Left colon (tissue), 2 donors: ENCODE results near the gene PPP2R1B. TPM values are rescaled to one million over a fixed set of nuclear protein-coding genes. Genes with fewer than 3 reads are reported as not detected.

Experiments used
- ATAC-seq: fragments of 200-7000 bp; cut with Tn5 transposase; one replicate; pipeline ENCODE4 v1.9.1; 2020; ENCODE audit warnings: mild to moderate bottlenecking, moderate library complexity
- DNase-seq, 2 donors: peaks; one replicate each; pipeline ENCODE4 v3.0.0-alpha.2; 2020
- intact Hi-C, 2 donors: fragments of 100-400 bp; cut with DNase I in 1 of 2; cut with micrococcal nuclease in 1 of 2; formaldehyde crosslinking; loops; one replicate each; pipeline versions ENCODE4 v1.11.2 to v1.14.0; 2022; cut with DNase I, micrococcal nuclease
- total RNA-seq, 2 donors: library from RNA; stranded (reverse); fragmentation: NEBNext Ultra II Directional; extraction: Animal tissue kit (Norgen Biotek cat#: 25700); gene quantifications; one replicate each; pipeline ENCODE4 v1.2.1, GENCODE V29; 2021
- donor health status: DM: no; HTN: no; CAD: no.
- donor health status: DM: yes; HTN: yes; CAD: no.

Gene PPP2R1B
- total RNA-seq, 2 donors from 2014 or later, result 45.3 to 45.8 TPM

- ATAC-seq (no peak), DNase-seq (no peak)
- intact Hi-C loops, result no loop called here
Measured at GRCh38 chr11:111762526-111762925, 3.7 kb downstream of the PPP2R1B start.

- ATAC-seq (no peak), DNase-seq (no peak)
- intact Hi-C loops, result no loop called here
Measured at GRCh38 chr11:111761036-111761435, 5.2 kb downstream of the PPP2R1B start.

GRCh38 chr11:111759778-111760407 is 6.3 kb downstream of the PPP2R1B start:
- intact Hi-C loops, result no loop called here

GRCh38 chr11:111759376-111759775 is 6.8 kb downstream of the PPP2R1B start:
- ATAC-seq, result no peak
- DNase-seq, result no peak
- intact Hi-C loops, result no loop called here

More at GRCh38 chr11:111759778-111760407, 6.3 kb downstream of the PPP2R1B start:
- no peak for DNase-seq
- ATAC-seq, result no peak

- DNase-seq (peak in 1 of 2 donors; percentile 32), ATAC-seq (peak; percentile 96)
- intact Hi-C loops, result no loop called here
Measured at GRCh38 chr11:111756097-111756496, 10.1 kb downstream of the PPP2R1B start.

GRCh38 chr11:111749646-111750045 is 16.5 kb downstream of the PPP2R1B start:
- DNase-seq (no peak), ATAC-seq (no peak)
- intact Hi-C loops, result no loop called here

- no peak for DNase-seq
- intact Hi-C loops, result no loop called here
- peak; percentile 84 for ATAC-seq
Measured at GRCh38 chr11:111748035-111748804, 18.0 kb downstream of the PPP2R1B start.

GRCh38 chr11:111745719-111746504 is 20.3 kb downstream of the PPP2R1B start:
- intact Hi-C loops, result no loop called here
- no peak for ATAC-seq

GRCh38 chr11:111743700-111744099 is 22.5 kb downstream of the PPP2R1B start:
- DNase-seq, result no peak
- intact Hi-C loops, result no loop called here
- no peak for ATAC-seq

More at GRCh38 chr11:111745719-111746504, 20.3 kb downstream of the PPP2R1B start:
- DNase-seq, result no peak

GRCh38 chr11:111741751-111742150 is 24.4 kb downstream of the PPP2R1B start:
- intact Hi-C loops, result no loop called here
- ATAC-seq (no peak), DNase-seq (no peak)

GRCh38 chr11:111739299-111739698 is 26.9 kb downstream of the PPP2R1B start:
- no peak for ATAC-seq
- intact Hi-C loops, result no loop called here
- no peak for DNase-seq

GRCh38 chr11:111737444-111738210 is 28.6 kb downstream of the PPP2R1B start:
- ATAC-seq, result no peak
- no peak for DNase-seq

GRCh38 chr11:111736621-111737443 is 29.4 kb downstream of the PPP2R1B start:
- no peak for ATAC-seq
- intact Hi-C loops, result no loop called here

More at GRCh38 chr11:111737444-111738210, 28.6 kb downstream of the PPP2R1B start:
- intact Hi-C loops, result no loop called here

GRCh38 chr11:111736181-111736590 is 30.0 kb downstream of the PPP2R1B start:
- no peak for ATAC-seq
- no peak for DNase-seq
- intact Hi-C loops, result no loop called here

More at GRCh38 chr11:111736621-111737443, 29.4 kb downstream of the PPP2R1B start:
- DNase-seq, result no peak

GRCh38 chr11:111735262-111736116 is 30.7 kb downstream of the PPP2R1B start:
- DNase-seq, result peak; percentile 39 to 66
- intact Hi-C loops, result no loop called here

GRCh38 chr11:111734954-111735261 is 31.3 kb downstream of the PPP2R1B start:
- DNase-seq, result no peak
- ATAC-seq, result no peak
- intact Hi-C loops, result no loop called here

More at GRCh38 chr11:111735262-111736116, 30.7 kb downstream of the PPP2R1B start:
- ATAC-seq, result peak; percentile 49
